Neural crest cell (in vitro differentiated cells): ENCODE results near the gene NBPF3. TPM values are rescaled to one million over a fixed set of nuclear protein-coding genes. Genes with fewer than 3 reads are reported as not detected.
"Not testable (repeated sequence)": the region's sequence is repeated elsewhere in the genome, so short reads cannot be mapped to it uniquely, and the experiment has no call there.

ENCODE experiments used
- DNase-seq: peaks from one replicate; pipeline ENCODE4 v3.0.0; 2021; ENCODE audit warnings: low read depth, mixed read lengths, low spot score
- H3K27ac Mint-ChIP-seq: one replicate; pipeline ENCODE4 v1.8.0; 2021; ENCODE audit warnings: mild to moderate bottlenecking, mixed read lengths; ENCODE audit not compliant: unreplicated experiment
- H3K27me3 Mint-ChIP-seq: 2 replicates; pipeline ENCODE4 v1.8.0; 2021; ENCODE audit warnings: low read depth, mild to moderate bottlenecking, mixed read lengths
- H3K36me3 Mint-ChIP-seq: 2 replicates; pipeline ENCODE4 v1.8.0; 2021; ENCODE audit warnings: low read depth, mild to moderate bottlenecking, mixed read lengths
- H3K4me1 Mint-ChIP-seq: 2 replicates; pipeline ENCODE4 v1.8.0; 2021; ENCODE audit warnings: mixed read lengths
- H3K4me3 Mint-ChIP-seq: one replicate; pipeline ENCODE4 v1.8.0; 2021; ENCODE audit warnings: mild to moderate bottlenecking, mixed read lengths
- H3K9me3 Mint-ChIP-seq: 2 replicates; pipeline ENCODE4 v1.8.0; 2021; ENCODE audit warnings: mixed read lengths
- long read RNA-seq: library from polyadenylated mRNA; unstranded; transcript quantifications from one replicate; pipeline ENCODE4 v2.0.0, GENCODE V29; 2020
- total RNA-seq: library from RNA; stranded (reverse); gene quantifications from 2 replicates; pipeline ENCODE4 v1.2.1, GENCODE V29; 2021
- TF ChIP-seq, protein P1 (sequence below): fragments of 200-600 bp; sonication (generic); conservative IDR thresholded peaks from 2 replicates; pipeline ENCODE4 v1.5.0; 2021; ENCODE audit warnings: antibody characterized with exemption, mild to moderate bottlenecking

NBPF3 gene
- 18.5 and 19.2 TPM in 2 replicates for total RNA-seq
- long read RNA-seq, full-length matches to known transcripts: 4 of 29 reads
- long read RNA-seq, partial matches to known transcripts: 6 of 29 reads
- long read RNA-seq, other reads (novel, unspliced or antisense): 19 of 29 reads

GRCh38 chr1:21439721-21440629 is at the start of gene NBPF3:
Gene NBPF3, plus strand, starts transcription at chr1:21440137. Its CDS starts 4,950 bp downstream, at chr1:21445087.
- H3K27ac Mint-ChIP-seq: peak within 1 kb of the TSS; percentile 52
- TF ChIP-seq, protein P1, sequence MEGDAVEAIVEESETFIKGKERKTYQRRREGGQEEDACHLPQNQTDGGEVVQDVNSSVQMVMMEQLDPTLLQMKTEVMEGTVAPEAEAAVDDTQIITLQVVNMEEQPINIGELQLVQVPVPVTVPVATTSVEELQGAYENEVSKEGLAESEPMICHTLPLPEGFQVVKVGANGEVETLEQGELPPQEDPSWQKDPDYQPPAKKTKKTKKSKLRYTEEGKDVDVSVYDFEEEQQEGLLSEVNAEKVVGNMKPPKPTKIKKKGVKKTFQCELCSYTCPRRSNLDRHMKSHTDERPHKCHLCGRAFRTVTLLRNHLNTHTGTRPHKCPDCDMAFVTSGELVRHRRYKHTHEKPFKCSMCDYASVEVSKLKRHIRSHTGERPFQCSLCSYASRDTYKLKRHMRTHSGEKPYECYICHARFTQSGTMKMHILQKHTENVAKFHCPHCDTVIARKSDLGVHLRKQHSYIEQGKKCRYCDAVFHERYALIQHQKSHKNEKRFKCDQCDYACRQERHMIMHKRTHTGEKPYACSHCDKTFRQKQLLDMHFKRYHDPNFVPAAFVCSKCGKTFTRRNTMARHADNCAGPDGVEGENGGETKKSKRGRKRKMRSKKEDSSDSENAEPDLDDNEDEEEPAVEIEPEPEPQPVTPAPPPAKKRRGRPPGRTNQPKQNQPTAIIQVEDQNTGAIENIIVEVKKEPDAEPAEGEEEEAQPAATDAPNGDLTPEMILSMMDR: no peak
- H3K36me3 Mint-ChIP-seq: no peaks in the 10 kb centered on the region
- DNase-seq: peak; percentile 84
- H3K4me1 Mint-ChIP-seq: peaks cover 13% of the 10 kb centered on the region
- H3K4me3 Mint-ChIP-seq: peak within 1 kb of the TSS; percentile 95
- no peaks in the 10 kb centered on the region for H3K9me3 Mint-ChIP-seq
- H3K27me3 Mint-ChIP-seq: peaks cover 8% of the 10 kb centered on the region

DNA sequence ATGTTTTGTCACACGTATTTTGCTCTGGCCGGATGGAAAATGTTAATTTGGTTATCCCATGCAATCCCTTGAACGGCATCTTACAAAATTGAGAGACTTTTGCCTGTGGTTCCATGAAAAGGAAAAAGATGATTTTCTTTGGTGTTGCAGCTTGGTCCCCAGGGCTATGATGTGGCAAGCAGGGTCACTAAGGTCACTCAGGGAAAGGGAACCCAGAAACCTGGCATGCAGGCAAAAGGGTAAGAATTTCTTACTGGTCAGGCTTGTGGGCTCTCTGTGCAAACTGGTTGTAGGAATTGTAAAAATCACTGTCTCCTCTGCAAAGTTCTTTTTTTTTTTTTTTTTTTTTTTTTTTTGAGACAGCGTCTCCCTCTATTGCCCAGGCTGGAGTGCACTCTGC is 48.4 kb upstream of the NBPF3 start:
- Mint-ChIP-seq H3K4me1 (no peaks in the 10 kb centered on the region), H3K4me3 (no peak overlapping the region), H3K27ac (no peak overlapping the region), H3K9me3 (peaks cover 2% of the 10 kb centered on the region), H3K36me3 (peaks cover 4% of the 10 kb centered on the region), H3K27me3 (peaks cover 2% of the 10 kb centered on the region)
- no peak for DNase-seq
- TF ChIP-seq, protein P1: no peak

GRCh38 chr1:21392587-21393263 is 47.2 kb upstream of the NBPF3 start:
- peaks cover 2% of the 10 kb centered on the region for H3K27me3 Mint-ChIP-seq

DNA sequence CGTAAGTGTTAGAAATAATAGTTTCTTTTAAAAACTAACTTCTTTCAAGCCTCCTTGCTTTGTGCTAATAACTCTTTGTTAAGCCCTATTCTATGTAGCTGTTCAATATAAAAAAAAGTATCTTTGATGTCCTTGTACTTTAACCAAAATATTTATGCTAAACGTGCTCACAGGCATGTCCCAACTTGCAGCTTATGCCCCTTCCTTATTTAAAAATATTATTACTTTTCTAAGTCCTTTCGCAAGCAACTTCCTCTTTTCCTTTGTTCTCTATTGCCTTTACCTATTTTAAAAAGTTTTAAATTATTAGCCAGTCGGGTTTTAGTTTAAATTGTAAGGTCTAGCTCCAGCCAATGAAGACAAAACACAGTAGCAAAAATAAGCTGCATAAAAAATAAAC is 43.4 kb upstream of the NBPF3 start:
- no peaks in the 10 kb centered on the region for H3K9me3 Mint-ChIP-seq
- H3K4me3 Mint-ChIP-seq: no peak overlapping the region
- no peak for DNase-seq
- no peak overlapping the region for H3K27ac Mint-ChIP-seq
- no peaks in the 10 kb centered on the region for H3K36me3 Mint-ChIP-seq
- peaks cover 12% of the 10 kb centered on the region for H3K4me1 Mint-ChIP-seq
- TF ChIP-seq, protein P1: no peak
- H3K27me3 Mint-ChIP-seq: peaks cover 7% of the 10 kb centered on the region

More at GRCh38 chr1:21392587-21393263, 47.2 kb upstream of the NBPF3 start:
- Mint-ChIP-seq H3K4me3 (no peak overlapping the region), H3K36me3 (peaks cover 4% of the 10 kb centered on the region), H3K9me3 (peaks cover 2% of the 10 kb centered on the region), H3K4me1 (peaks cover 2% of the 10 kb centered on the region), H3K27ac (no peak overlapping the region)
- TF ChIP-seq, protein P1: no peak
- no peak for DNase-seq

GRCh38 chr1:21397813-21398188 is 42.1 kb upstream of the NBPF3 start:
- DNase-seq: peak; percentile 26

DNA sequence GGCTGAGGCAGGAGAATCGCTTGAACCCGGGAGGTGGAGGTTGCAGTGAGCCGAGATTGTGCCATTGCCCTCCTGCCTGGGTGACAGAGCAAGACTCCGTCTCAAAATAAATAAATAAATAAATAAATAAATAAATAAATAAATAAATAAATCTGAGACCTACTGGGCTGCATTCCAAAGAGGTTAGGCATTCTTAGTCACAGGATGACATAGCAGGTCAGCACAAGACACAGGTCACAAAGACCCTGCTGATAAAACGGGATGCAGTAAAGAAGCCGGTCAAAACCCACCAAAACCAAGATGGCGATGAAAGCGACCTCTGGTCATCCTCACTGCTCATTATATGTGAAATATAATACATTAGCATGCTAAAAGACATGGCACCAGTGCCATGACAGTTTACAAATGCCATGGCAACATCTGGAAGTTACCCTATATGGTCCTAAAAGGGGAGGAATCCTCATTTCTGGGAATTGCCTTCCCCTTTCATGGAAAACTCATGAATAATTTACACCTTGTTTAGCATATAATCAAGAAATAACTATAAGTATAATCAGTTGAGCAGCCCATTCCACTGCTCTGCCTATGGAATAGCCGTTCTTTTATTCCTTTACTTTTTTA is 38.1 kb upstream of the NBPF3 start:
- H3K9me3 Mint-ChIP-seq, H3K27ac Mint-ChIP-seq, H3K36me3 Mint-ChIP-seq, H3K4me3 Mint-ChIP-seq, DNase-seq: not testable (repeated sequence)
- Mint-ChIP-seq H3K27me3 (peaks cover 13% of the 10 kb centered on the region), H3K4me1 (peaks cover 12% of the 10 kb centered on the region)

More at GRCh38 chr1:21397813-21398188, 42.1 kb upstream of the NBPF3 start:
- Mint-ChIP-seq H3K27me3 (peaks cover 5% of the 10 kb centered on the region), H3K4me3 (peak overlapping the region; percentile 19), H3K36me3 (no peaks in the 10 kb centered on the region), H3K9me3 (no peaks in the 10 kb centered on the region), H3K4me1 (peaks cover 12% of the 10 kb centered on the region), H3K27ac (no peak overlapping the region)
- TF ChIP-seq, protein P1: no peak
